ENCODE data around the gene RFPL3.

RFPL3 gene

GRCh38 chr22:32323513-32324164 is 34.0 kb upstream of the RFPL3 start:
- Histone ChIP-seq H3K4me2 (ENCODE audit: low read length, poor library complexity, severe bottlenecking) (no peak overlapping the region), H2AFZ (ENCODE audit: low read depth, low read length) (no peak overlapping the region), H3K9me3 (ENCODE audit: control insufficient read depth, low read length) (no peaks in the 10 kb centered on the region), H3K27me3 (ENCODE audit: control insufficient read depth in 1 of 2, insufficient read depth in 1 of 2, low read length in 2 of 2) (peaks cover 4 to 28% of the 10 kb centered on the region in 2 experiments), H4K8ac (ENCODE audit: low read length) (no peak overlapping the region), H3K4ac (ENCODE audit: low read depth in 1 of 2, low read length in 2 of 2) (no peak overlapping the region), H2BK12ac (ENCODE audit: low read length in 2 of 2) (no peak overlapping the region), H3K9ac (ENCODE audit: low read length) (no peak overlapping the region), H3K4me3 (ENCODE audit: insufficient read depth in 1 of 2, low read depth in 1 of 2, low read length in 2 of 2) (no peak overlapping the region), H3K14ac (ENCODE audit: low read length in 2 of 2) (no peak overlapping the region), H3K27ac (ENCODE audit: low read length, poor library complexity, severe bottlenecking) (no peak overlapping the region), H2BK120ac (ENCODE audit: low read depth, low read length) (no peak overlapping the region), H2BK15ac (ENCODE audit: low read depth, poor library complexity, severe bottlenecking) (no peak overlapping the region), H3K4me1 (ENCODE audit: control insufficient read depth, insufficient read depth, low read depth, low read length) (peaks cover 2% of the 10 kb centered on the region), H2AK5ac (ENCODE audit: low read length, severe bottlenecking) (no peak overlapping the region), H3K18ac (ENCODE audit: low read depth in 1 of 2, low read length in 2 of 2) (no peak overlapping the region), H4K91ac (ENCODE audit: low read length) (no peak overlapping the region), H3K79me1 (replicated peaks; ENCODE audit: low read length, poor library complexity, severe bottlenecking) (no peaks in the 10 kb centered on the region), H3K23ac (ENCODE audit: low read length in 2 of 2) (no peak overlapping the region), H2BK5ac (ENCODE audit: low read depth, low read length, poor library complexity, severe bottlenecking) (no peak overlapping the region), H3K36me3 (ENCODE audit: control insufficient read depth in 1 of 2, insufficient read depth in 2 of 2, low read depth in 1 of 2, low read length in 2 of 2) (no peaks in the 10 kb centered on the region)
- no peak for DNase-seq
- 81% methylated on average over 8 of the region's 11 CpGs for WGBS

GRCh38 chr22:32324505-32325415 is 32.9 kb upstream of the RFPL3 start:
- no peak overlapping the region for H3K4me2 ChIP-seq (ENCODE audit: low read length, poor library complexity, severe bottlenecking)
- H2BK120ac ChIP-seq (ENCODE audit: low read depth, low read length): no peak overlapping the region
- H2AFZ ChIP-seq (ENCODE audit: low read depth, low read length): no peak overlapping the region
- H2BK5ac ChIP-seq (ENCODE audit: low read depth, low read length, poor library complexity, severe bottlenecking): no peak overlapping the region
- H3K4me1 ChIP-seq (ENCODE audit: control insufficient read depth, insufficient read depth, low read depth, low read length): peaks cover 2% of the 10 kb centered on the region
- no peak overlapping the region for H3K27ac ChIP-seq (ENCODE audit: low read length, poor library complexity, severe bottlenecking)
- H4K91ac ChIP-seq (ENCODE audit: low read length): no peak overlapping the region
- H2AK5ac ChIP-seq (ENCODE audit: low read length, severe bottlenecking): no peak overlapping the region
- no peak overlapping the region for H2BK12ac ChIP-seq (ENCODE audit: low read length in 2 of 2)
- DNase-seq: no peak
- H3K4me3 ChIP-seq (ENCODE audit: insufficient read depth in 1 of 2, low read depth in 1 of 2, low read length in 2 of 2): no peak overlapping the region
- no peak overlapping the region for H4K8ac ChIP-seq (ENCODE audit: low read length)
- no peak overlapping the region for H3K18ac ChIP-seq (ENCODE audit: low read depth in 1 of 2, low read length in 2 of 2)
- H3K9me3 ChIP-seq (ENCODE audit: control insufficient read depth, low read length): no peaks in the 10 kb centered on the region
- H2BK15ac ChIP-seq (ENCODE audit: low read depth, poor library complexity, severe bottlenecking): no peak overlapping the region
- no peak overlapping the region for H3K4ac ChIP-seq (ENCODE audit: low read depth in 1 of 2, low read length in 2 of 2)
- WGBS: 86% methylated on average over 26 of the region's 26 CpGs
- no peak overlapping the region for H3K14ac ChIP-seq (ENCODE audit: low read length in 2 of 2)
- H3K23ac ChIP-seq (ENCODE audit: low read length in 2 of 2): no peak overlapping the region
- H3K27me3 ChIP-seq (ENCODE audit: control insufficient read depth in 1 of 2, insufficient read depth in 1 of 2, low read length in 2 of 2): peaks cover 4 to 18% of the 10 kb centered on the region in 2 experiments
- H3K79me1 ChIP-seq (replicated peaks; ENCODE audit: low read length, poor library complexity, severe bottlenecking): no peaks in the 10 kb centered on the region
- H3K9ac ChIP-seq (ENCODE audit: low read length): no peak overlapping the region
- no peaks in the 10 kb centered on the region for H3K36me3 ChIP-seq (ENCODE audit: control insufficient read depth in 1 of 2, insufficient read depth in 2 of 2, low read depth in 1 of 2, low read length in 2 of 2)

- Histone ChIP-seq H3K14ac (ENCODE audit: low read length in 2 of 2) (no peak overlapping the region), H4K91ac (ENCODE audit: low read length) (no peak overlapping the region), H3K9me3 (ENCODE audit: control insufficient read depth, low read length) (no peaks in the 10 kb centered on the region), H2BK15ac (ENCODE audit: low read depth, poor library complexity, severe bottlenecking) (no peak overlapping the region), H2AK5ac (ENCODE audit: low read length, severe bottlenecking) (no peak overlapping the region), H4K8ac (ENCODE audit: low read length) (no peak overlapping the region), H3K27ac (ENCODE audit: low read length, poor library complexity, severe bottlenecking) (no peak overlapping the region), H3K18ac (ENCODE audit: low read depth in 1 of 2, low read length in 2 of 2) (no peak overlapping the region), H2BK120ac (ENCODE audit: low read depth, low read length) (no peak overlapping the region), H3K27me3 (ENCODE audit: control insufficient read depth in 1 of 2, insufficient read depth in 1 of 2, low read length in 2 of 2) (peaks cover 0 to 12% of the 10 kb centered on the region in 2 experiments), H2AFZ (ENCODE audit: low read depth, low read length) (no peak overlapping the region), H3K36me3 (ENCODE audit: control insufficient read depth in 1 of 2, insufficient read depth in 2 of 2, low read depth in 1 of 2, low read length in 2 of 2) (no peaks in the 10 kb centered on the region), H3K23ac (ENCODE audit: low read length in 2 of 2) (no peak overlapping the region), H3K4ac (ENCODE audit: low read depth in 1 of 2, low read length in 2 of 2) (no peak overlapping the region), H3K4me1 (ENCODE audit: control insufficient read depth, insufficient read depth, low read depth, low read length) (peaks cover 2% of the 10 kb centered on the region), H3K4me3 (ENCODE audit: insufficient read depth in 1 of 2, low read depth in 1 of 2, low read length in 2 of 2) (no peak overlapping the region), H2BK12ac (ENCODE audit: low read length in 2 of 2) (no peak overlapping the region), H3K79me1 (replicated peaks; ENCODE audit: low read length, poor library complexity, severe bottlenecking) (no peaks in the 10 kb centered on the region), H2BK5ac (ENCODE audit: low read depth, low read length, poor library complexity, severe bottlenecking) (no peak overlapping the region), H3K4me2 (ENCODE audit: low read length, poor library complexity, severe bottlenecking) (no peak overlapping the region), H3K9ac (ENCODE audit: low read length) (no peak overlapping the region)
- DNase-seq: no peak
- 86% methylated on average over 9 of the region's 9 CpGs for WGBS
Observed at GRCh38 chr22:32325416-32325801, 32.3 kb upstream of the RFPL3 start.

GRCh38 chr22:32325811-32326237 is 31.8 kb upstream of the RFPL3 start:
- peaks cover 2% of the 10 kb centered on the region for H3K4me1 ChIP-seq (ENCODE audit: control insufficient read depth, insufficient read depth, low read depth, low read length)
- no peaks in the 10 kb centered on the region for H3K9me3 ChIP-seq (ENCODE audit: control insufficient read depth, low read length)
- H3K36me3 ChIP-seq (ENCODE audit: control insufficient read depth in 1 of 2, insufficient read depth in 2 of 2, low read depth in 1 of 2, low read length in 2 of 2): no peaks in the 10 kb centered on the region
- H3K27me3 ChIP-seq (ENCODE audit: control insufficient read depth in 1 of 2, insufficient read depth in 1 of 2, low read length in 2 of 2): peaks cover 0 to 8% of the 10 kb centered on the region in 2 experiments
- no peak for DNase-seq
- WGBS: 65% methylated on average over 7 of the region's 7 CpGs
- H3K4me3 ChIP-seq (ENCODE audit: insufficient read depth in 1 of 2, low read depth in 1 of 2, low read length in 2 of 2): no peak overlapping the region
- no peak overlapping the region for H2AFZ ChIP-seq (ENCODE audit: low read depth, low read length)
- H3K27ac ChIP-seq (ENCODE audit: low read length, poor library complexity, severe bottlenecking): no peak overlapping the region
- H3K23ac ChIP-seq (ENCODE audit: low read length in 2 of 2): no peak overlapping the region
- no peak overlapping the region for H3K4me2 ChIP-seq (ENCODE audit: low read length, poor library complexity, severe bottlenecking)
- H3K9ac ChIP-seq (ENCODE audit: low read length): no peak overlapping the region
- no peak overlapping the region for H4K8ac ChIP-seq (ENCODE audit: low read length)
- no peak overlapping the region for H2BK120ac ChIP-seq (ENCODE audit: low read depth, low read length)
- H3K14ac ChIP-seq (ENCODE audit: low read length in 2 of 2): no peak overlapping the region
- H2BK15ac ChIP-seq (ENCODE audit: low read depth, poor library complexity, severe bottlenecking): no peak overlapping the region
- H2BK12ac ChIP-seq (ENCODE audit: low read length in 2 of 2): no peak overlapping the region
- H4K91ac ChIP-seq (ENCODE audit: low read length): no peak overlapping the region
- H3K79me1 ChIP-seq (replicated peaks; ENCODE audit: low read length, poor library complexity, severe bottlenecking): no peaks in the 10 kb centered on the region
- H3K4ac ChIP-seq (ENCODE audit: low read depth in 1 of 2, low read length in 2 of 2): no peak overlapping the region
- no peak overlapping the region for H2BK5ac ChIP-seq (ENCODE audit: low read depth, low read length, poor library complexity, severe bottlenecking)
- H2AK5ac ChIP-seq (ENCODE audit: low read length, severe bottlenecking): no peak overlapping the region
- H3K18ac ChIP-seq (ENCODE audit: low read depth in 1 of 2, low read length in 2 of 2): no peak overlapping the region
